Endothelial cell of umbilical vein (primary cell): ENCODE results near the gene ECSIT.

Experiments used
- EZH2 ChIP-seq: IDR thresholded peaks from 2 replicates; pipeline ENCODE4 v1.6.1; 2012; ENCODE audit warnings: borderline replicate concordance, low read depth, mild to moderate bottlenecking, moderate library complexity, low read length, inconsistent platforms; ENCODE audit not compliant: severe bottlenecking
- FOS ChIP-seq: IDR thresholded peaks from 2 replicates; pipeline ENCODE4 v1.6.1; 2011; ENCODE audit warnings: mild to moderate bottlenecking, low read length, moderate library complexity, borderline replicate concordance; ENCODE audit not compliant: insufficient read depth
- GATA2 ChIP-seq: IDR thresholded peaks from 2 replicates; pipeline ENCODE4 v1.7.0; 2011; ENCODE audit warnings: low read depth, mild to moderate bottlenecking, moderate library complexity, mixed read lengths, low read length; ENCODE audit not compliant: insufficient read length, insufficient read depth
- JUN ChIP-seq: IDR thresholded peaks from 2 replicates; pipeline ENCODE4 v1.6.1; 2011; ENCODE audit warnings: borderline replicate concordance, low read depth; ENCODE audit not compliant: insufficient read length, insufficient read depth
- MYC ChIP-seq: IDR thresholded peaks from one replicate; pipeline ENCODE4 v1.6.1; 2011; ENCODE audit warnings: mild to moderate bottlenecking, low read depth, low read length
- POLR2A ChIP-seq: IDR thresholded peaks from 2 replicates; pipeline ENCODE4 v1.6.1; 2012; ENCODE audit warnings: low read depth, mild to moderate bottlenecking, control low read depth, low read length
- POLR2AphosphoS5 ChIP-seq: IDR thresholded peaks from 2 replicates; pipeline ENCODE4 v1.6.1; 2012; ENCODE audit warnings: low read depth, mild to moderate bottlenecking, control low read depth, low read length, moderate library complexity; ENCODE audit not compliant: insufficient read depth
- TF ChIP-seq, protein P1 (sequence below), 2 donors: IDR thresholded peaks; 1 replicate in 1 of 2; 2 replicates in 1 of 2; pipeline ENCODE4 v1.5.1; 2011; ENCODE audit warnings: low read length in 2 of 2, mild to moderate bottlenecking in 2 of 2, moderate library complexity in 2 of 2, control low read depth in 1 of 2, inconsistent platforms in 1 of 2, low read depth in 1 of 2; ENCODE audit not compliant: insufficient read depth in 1 of 2; ENCODE audit errors: extremely low read depth in 1 of 2
- TF ChIP-seq, protein P2 (sequence below): IDR thresholded peaks from 2 replicates; pipeline ENCODE4 v1.6.1; 2011; ENCODE audit not compliant: insufficient read depth, insufficient read length

DNA sequence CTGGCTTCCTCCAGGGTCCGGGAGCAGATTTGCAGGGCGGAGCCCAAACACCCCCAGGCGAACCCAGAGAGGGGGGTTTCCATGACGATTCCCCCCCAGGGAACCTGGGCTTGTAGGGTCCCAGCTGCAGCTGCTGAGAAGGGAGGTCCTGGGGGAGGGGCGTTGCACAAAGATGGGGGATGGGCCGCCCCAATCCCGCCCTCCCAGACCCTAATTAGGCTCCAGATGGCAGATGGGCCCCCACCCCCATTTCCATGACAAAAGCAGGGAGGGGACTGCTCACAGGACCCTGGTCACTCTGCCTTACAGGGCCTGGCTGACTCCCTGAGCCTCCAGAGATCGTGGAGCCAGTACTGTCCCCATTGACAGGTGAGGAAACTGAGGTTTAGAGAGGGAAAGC, 63.3 kb downstream of the ECSIT start:
- TF ChIP-seq, protein P1, sequence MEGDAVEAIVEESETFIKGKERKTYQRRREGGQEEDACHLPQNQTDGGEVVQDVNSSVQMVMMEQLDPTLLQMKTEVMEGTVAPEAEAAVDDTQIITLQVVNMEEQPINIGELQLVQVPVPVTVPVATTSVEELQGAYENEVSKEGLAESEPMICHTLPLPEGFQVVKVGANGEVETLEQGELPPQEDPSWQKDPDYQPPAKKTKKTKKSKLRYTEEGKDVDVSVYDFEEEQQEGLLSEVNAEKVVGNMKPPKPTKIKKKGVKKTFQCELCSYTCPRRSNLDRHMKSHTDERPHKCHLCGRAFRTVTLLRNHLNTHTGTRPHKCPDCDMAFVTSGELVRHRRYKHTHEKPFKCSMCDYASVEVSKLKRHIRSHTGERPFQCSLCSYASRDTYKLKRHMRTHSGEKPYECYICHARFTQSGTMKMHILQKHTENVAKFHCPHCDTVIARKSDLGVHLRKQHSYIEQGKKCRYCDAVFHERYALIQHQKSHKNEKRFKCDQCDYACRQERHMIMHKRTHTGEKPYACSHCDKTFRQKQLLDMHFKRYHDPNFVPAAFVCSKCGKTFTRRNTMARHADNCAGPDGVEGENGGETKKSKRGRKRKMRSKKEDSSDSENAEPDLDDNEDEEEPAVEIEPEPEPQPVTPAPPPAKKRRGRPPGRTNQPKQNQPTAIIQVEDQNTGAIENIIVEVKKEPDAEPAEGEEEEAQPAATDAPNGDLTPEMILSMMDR (IDR thresholded peaks at IDR 0.05; ENCODE audit: extremely low read depth in 1 of 2, insufficient read depth in 1 of 2, low read depth in 1 of 2, low read length in 2 of 2) = no peak
- TF ChIP-seq POLR2AphosphoS5 (no peak), EZH2 (no peak), POLR2A (no peak), JUN (no peak), MYC (no peak), FOS (no peak), GATA2 (no peak)
- TF ChIP-seq, protein P2, sequence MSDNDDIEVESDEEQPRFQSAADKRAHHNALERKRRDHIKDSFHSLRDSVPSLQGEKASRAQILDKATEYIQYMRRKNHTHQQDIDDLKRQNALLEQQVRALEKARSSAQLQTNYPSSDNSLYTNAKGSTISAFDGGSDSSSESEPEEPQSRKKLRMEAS = no peak
